GM18907 (cell line): ENCODE results near the gene RMC1.
"Not testable (repeated sequence)": the region's sequence is repeated elsewhere in the genome, so short reads cannot be mapped to it uniquely, and the experiment has no call there.

Experiments used
- ATAC-seq: cut with Tn5 transposase; IDR thresholded peaks from one replicate; pipeline ENCODE4 v1.9.1; 2021; ENCODE audit warnings: mild to moderate bottlenecking, moderate library complexity; ENCODE audit not compliant: unreplicated experiment

RMC1 gene

DNA sequence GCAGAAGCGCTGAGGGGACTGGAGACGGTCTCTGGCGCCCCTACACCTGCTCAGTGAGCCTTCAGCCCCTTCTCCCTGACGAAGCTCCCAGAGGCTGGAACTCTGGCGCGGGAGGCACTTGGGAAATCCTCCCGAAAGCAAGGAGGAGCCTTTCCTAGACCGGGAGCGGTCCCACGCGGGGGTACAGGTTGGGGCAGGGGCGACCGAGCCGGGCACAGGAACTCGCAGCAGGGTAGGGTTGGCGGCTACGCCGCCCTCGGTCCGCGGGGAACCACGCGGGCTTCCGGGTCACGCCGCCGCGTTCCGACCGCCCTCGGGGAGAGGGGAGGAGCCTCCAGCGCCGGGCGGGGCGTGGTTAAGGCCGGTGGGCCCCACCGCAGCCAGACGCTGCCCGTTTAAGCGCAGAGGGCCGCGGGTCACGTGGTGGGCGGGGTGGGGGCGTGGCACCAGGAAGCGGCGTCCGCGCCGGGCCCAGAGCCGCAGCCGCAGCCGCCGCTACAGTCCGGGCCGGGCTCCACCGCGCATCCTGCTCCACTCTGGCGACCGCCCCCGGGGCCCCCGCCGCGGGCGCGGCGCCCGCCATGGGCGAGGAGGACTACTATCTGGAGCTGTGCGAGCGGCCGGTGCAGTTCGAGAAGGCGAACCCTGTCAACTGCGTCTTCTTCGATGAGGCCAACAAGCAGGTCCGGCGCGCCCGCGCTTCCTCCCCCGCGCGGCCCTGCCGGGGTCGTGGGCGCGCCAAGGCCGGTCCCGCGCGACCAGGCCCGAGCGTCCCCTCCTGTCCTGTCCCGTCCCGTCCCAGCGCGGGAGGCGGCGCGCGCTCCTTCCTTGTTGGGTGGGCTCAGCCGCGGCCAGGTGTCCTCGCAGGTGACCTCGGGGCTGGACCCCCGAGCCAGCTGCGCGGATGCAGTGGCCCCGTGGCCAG lies at the start of gene RMC1:
RMC1 (plus strand) TSS at position 474 of the 925 bp plus-strand sequence; CDS start at position 582, 108 bp downstream.
- ATAC-seq = peak; percentile 73

DNA sequence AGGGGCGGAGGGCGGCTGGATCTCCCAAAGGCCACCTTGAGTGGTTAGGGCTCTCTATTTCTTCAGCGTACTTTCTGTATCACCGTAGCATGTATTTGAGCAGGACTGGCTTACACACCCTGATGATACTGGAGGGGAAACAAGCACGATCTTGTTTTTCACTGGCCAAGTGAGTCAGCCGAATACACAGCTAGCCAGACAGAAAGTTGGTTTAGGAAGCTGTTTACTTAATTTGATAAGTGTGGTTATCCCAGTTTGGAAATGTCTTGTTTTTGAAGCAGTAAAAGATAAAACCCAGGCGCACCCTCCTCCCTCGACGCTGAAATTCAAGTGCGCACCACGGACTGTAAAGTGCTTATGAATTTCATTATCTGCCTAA lies 49.6 kb upstream of the RMC1 start:
- ATAC-seq = no peak

DNA sequence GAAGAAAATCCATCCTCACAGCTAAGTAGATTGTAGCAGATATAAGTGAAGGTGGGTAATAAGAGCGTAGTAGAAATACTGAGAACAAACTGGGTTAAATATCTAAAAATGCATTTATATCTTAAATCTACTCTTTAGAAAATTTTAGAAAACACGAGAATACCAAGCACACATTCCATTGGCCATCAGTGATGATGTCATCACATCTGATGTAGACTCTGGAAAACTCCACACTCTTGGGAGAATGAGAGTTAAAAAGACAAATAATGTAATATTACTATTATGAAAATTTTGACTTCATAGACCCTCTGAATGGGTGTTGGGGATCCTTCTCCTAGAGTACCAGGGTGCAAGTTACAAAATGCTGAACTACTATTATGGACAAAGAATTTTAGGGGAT lies 46.5 kb upstream of the RMC1 start:
- ATAC-seq = no peak

DNA sequence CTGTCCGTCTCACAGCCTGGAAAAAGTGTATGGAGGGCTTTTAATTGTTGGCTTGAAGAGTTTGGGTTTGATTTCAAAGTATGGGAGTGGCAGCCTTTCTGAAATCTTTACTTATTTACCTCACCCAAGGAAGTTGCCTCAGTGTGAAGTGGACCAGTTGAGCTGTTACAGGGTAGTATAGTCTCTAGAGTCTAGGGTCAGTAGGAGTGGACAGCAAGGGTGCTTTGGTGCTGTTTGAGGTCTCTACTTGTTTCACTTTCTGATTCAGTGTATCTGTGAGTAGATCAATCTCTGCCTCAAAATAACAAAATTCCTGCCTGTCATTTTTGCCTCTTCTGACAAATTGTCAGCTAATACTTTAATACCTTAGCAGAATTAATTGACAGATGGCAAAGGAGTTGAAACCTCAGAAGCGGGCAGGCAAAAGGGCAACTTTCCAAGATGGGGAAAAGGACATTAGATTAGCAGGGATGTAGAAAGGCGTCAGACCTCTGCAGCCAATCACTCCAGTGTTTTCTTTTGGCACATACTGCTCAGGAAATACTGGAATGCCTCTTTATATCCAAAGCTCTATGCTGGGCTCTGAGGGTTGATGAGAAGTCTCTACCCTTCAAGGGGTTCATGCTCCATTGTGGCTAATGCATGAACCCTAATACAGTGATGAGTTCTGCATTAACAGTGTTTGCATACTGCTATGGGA lies 44.3 kb upstream of the RMC1 start:
- ATAC-seq = no peak

DNA sequence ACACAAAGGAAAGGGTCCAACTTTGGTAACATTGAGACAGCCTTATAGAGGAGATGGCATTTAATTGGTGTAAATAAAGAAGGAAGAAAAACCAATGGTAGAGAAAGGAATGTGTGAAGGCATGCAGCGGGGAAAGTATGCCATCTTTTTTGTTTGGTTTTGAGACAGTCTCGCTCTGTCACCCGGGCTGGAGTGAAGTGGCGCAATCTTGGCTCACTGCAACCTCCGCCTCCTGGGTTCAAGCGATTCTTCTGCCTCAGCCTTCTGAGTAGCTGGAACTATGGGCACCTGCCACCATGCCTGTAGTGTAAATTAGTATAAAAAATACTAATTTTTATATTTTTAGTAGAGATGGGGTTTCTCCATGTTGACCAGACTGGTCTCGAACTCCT lies 43.8 kb upstream of the RMC1 start:
- no peak for ATAC-seq

DNA sequence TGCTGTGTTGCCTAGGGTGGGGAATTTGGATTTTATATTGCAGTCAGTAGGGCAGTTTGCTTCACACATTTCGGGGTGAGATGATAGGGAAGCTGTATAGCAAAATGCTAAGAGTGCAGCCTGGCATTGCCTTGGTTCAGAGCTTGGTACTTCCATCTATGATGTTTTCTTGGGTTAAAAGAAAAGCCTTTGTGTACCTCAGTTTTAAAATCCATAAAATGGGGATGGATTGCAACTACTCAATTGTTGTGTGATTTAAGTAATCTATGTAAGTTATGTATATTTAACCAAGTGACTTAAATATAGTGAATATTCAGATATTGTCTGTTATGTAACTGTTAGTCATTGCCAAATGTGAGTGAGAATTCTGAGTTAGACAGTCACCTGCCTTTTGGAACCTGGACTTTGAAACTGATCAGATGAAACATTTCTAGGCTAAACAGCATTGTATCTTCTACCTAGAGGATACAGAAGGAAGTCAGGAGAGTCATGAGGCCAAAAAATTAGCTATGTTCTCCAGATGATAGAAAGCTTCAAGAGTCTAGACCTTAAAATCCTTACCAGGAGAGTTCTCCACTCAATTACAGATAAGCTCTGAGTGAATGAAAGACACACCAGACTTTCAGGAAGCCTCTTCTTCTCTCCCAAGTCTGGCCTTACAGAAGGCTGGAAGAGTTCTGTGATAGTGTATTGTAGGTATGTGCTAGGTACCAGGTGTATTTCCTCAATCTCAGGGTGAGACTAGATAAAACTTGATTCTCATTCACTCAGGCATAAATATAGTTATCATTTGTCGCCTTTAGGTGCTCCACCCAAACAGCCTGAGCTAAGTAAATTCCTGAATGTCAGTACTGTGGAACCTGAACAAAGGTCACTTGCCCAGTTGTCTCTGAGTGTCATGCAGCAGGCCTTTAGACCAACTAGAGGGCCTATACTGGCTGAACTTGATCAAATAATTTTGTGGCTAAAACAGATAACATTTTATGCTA lies 42.7 kb upstream of the RMC1 start:
- ATAC-seq = no peak

DNA sequence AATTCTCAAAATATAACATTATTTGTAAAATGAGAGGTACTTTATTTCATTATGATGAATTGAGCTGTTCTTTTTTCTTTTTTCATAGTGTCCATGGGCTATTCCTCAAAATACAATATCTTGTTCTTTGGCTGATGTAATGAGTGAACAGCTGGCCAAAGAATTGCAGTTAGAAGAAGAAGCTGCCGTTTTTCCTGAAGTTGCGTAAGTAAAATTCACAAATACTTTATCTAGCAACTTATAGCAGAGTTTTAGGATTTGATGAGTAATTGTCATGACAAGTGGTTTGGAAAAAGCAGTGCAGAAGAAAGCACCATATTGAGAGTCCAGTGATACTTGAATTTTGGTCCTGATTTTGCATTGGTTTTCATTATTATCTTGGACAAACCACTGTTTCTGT lies 40.4 kb upstream of the RMC1 start:
- ATAC-seq = no peak

DNA sequence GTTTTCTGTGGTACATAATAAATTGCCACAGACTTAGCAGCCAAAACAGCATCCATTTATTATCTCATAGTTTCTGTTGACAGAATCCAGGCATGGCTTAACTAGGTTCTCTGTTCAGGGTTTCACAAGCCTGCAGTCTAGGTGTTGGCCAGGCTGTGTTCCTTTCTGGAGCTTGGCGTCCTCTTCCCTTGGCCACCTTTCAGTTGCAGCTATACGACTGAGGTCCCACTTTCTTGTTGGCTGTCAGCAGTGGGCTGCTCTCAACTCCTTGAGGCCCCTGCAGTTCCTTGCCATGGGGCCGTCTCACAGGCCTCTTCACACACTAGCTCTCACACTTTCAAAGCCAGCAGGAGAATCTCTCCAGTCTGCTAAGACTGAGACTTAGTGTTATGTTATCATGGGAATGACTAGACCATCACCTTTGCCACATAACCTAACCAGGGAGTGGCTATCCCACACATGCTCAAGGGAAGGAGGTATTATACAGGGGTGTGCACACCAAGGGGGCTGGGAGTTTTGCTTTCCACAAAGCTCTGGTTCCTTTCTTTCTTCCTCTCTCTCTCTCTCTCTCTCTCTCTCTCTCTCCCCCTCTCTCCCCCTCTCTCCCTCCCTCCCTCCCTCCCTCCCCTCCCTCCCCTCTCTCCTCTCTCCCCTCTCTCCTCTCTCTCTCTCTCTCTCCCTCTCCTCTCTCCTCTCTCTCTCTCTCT lies 34.4 kb upstream of the RMC1 start:
- no peak for ATAC-seq

DNA sequence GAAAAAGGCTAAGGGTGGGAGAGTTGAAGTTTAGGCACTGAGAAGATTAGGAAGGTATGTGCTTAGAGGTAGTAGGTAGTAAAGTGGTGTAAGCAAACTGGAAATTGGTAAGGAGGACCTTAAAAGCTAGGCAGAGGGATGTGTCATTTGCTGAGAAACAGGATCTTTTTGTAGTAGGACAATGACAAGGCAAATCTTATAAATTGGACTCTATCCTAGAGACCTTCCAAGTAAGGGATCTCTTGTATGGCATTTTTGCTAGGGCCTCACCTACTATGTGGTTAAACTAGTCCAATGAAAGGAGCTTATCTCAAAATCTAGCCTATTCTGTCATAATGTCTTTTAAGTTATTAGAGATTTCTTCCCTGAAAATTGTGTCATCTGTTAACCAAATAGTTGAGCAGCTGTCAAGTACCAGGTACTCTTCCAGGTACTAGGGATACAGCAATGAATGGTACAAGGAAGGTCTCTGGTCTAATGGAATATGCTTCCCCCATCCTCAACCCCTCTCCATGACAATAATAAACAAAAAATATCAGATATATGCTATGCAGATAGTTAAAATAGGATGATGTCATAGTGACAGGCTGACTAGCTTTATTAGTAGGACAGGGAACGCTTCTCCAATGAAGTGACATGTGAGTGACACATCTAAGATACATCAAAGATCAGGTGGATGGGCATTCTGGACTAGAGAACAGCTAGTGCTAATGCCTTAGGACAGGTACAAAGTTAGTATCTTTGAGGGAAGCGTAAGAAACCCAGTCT lies 32.5 kb upstream of the RMC1 start:
- no peak for ATAC-seq

DNA sequence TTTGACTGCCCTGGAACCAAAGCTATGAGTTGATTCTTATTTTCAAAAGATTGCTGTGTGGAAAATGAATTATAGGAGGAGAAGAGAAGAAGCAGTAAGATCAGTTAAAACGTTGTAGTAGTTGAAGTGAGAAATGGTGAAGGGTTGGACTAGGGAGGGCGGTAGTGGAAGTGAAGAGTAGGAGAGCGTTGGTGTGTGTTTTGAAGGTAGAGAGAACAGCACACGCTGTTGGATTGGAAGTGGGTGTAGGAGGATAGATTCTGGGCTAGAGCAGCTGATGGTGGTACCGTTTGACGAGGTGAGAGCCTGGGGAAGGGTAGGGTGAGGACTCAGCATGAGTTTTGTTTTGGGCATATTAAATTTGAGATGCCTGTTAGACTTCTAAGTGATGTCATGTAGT lies 31.8 kb upstream of the RMC1 start:
- no peak for ATAC-seq

DNA sequence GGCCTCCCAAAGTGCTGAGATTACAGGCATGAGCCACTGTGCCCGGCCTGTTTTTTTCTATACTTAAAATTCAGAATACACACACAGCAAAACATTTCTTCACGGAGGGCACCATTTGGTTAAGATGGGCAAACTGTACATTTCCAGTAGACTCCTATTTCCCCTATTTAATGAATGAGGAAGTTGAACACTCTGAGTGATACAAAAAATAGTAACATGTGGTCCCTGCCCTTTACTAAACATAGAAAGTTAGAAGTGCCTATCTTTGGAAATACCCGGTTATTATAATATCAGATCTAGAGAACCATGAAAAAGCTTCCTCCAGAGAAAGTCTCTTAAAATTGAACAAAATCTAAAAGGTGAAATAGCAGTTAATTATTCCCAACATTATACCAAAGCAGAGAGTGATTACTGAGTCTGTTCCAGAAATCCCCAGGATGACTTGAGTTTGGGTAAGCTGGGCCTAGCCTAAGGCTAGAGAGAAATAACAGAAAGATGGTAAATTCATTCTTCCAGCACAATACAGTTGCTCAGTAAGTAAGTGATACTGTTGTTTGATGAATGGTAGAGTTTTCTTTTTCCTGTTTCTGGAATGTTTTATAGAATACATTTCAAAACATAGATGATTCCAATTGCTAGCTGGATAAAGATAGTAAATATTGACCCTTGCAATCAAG lies 23.3 kb upstream of the RMC1 start:
- ATAC-seq = peak; percentile 49

DNA sequence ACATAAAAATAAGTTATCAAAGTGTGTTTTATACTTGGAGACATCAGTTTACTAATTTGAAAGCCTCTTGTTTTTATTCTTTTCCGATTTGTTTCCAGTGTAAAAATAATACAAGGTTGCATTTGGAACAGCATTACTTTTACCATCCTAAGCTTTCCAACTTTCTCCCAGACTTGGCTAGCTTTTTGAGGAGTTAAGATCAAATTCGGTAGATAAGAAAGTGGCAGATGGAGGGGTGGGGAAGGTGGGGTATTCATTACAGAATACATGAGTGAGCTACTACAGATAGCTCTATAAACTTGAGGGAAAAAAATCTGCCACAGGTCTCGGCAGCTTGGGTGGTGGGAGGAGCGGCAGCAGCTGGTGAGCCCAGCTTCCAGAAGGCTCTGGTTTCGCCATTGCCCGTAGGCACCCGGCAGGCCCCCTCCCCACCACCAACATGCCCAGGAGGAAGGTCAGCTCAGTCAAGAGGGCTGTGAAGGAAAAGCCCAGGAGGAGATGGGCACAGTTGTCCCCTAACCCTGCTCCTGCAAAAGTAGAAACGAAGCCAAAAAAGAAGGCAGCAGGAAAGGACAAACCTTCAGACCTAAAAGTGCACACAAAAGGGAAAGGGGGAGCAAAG lies 18.6 kb upstream of the RMC1 start:
- ATAC-seq = no peak

DNA sequence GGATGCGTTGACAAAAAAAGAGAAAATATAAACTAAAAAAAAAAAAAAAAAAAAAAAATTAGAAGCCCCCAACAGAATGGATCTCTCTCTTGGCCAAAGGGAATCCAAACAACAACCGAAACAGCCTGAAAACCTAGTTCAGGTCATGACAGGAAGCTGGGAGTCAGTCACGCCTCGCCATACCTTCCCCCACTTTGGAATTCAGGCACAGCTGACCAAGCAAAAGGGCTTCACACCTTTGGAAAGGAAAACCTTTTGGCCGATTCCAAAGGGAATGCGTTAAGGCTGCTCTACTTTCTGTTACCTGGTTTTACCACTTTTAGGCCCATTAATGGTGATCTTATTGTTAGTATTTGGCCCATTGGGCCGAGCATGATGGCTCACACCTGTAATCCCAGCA lies 17.9 kb upstream of the RMC1 start:
- ATAC-seq = no peak

DNA sequence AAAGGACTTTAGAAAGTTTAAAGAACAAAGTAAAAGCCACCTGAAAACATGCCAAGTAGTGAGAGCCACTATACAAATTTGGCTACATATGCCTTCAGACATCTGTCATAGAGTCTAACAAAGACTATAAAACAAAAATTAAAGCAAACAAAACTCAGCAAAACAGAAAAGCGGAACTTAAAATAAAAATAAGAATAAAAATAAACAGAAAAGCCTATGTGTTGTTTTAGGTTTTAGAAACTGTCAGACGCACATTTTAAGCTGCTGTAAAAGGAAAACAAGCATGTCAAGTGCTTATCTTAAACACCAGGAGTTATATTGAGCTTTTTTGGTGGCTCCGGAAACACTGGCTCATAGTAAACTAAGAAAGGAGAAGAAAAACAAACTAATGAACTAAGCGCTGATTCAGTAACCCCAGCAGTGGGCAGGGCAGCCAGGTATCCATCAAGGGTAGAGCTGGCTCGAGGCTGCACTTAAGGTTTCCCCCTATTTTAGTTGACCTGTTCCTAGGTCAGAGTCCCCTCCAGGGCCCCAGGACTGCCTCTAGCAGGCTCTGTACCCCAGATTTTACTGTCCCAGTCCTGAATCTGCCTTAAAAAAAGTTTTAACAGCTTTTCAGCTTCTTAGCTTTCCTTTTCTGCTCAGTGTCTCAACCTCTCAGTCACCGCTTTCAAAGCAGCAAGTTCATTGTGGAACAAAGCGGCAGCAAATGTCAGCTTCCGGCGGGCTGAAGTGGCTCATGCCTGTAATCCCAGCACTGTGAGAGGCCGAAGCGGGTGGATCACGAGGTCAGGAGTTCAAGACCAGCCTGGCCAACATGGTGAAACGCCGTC lies 15.4 kb upstream of the RMC1 start:
- ATAC-seq = peak; percentile 61

DNA sequence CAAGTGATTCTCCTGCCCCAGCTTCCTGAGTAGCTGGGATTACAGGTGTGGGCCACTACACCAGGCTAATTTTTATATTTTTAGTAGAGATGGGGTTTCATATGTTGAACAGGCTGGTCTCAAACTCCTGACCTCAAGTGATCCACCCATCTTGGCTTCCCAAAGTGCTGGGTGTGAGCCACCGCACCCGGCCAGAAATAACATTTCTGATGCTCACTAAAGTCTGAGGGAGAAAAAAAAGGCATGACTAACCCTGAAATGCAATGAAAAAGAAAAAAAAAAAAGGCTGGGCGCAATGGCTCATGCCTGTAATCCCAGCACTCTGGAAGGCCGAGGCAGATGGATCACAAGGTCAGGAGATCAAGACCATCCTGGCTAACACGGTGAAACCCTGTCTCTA lies 13.7 kb upstream of the RMC1 start:
- ATAC-seq = not testable (repeated sequence)

DNA sequence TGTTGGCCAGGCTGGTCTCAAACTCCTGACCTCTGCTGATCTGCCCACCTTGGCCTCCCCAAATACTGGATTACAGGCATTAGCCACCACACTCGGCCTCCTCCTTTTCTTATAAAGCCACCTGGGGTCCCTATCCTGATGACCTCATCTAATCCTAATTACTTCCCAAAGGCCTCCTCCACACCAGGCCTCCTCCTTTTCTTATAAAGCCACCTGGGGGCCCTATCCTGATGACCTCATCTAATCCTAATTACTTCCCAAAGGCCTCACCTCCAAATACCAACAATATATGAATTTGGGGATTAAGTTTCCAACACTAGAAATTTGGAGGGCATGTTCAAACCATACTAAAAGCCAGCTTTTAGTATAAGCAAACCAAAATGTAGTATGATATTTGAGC lies 9.7 kb upstream of the RMC1 start:
- ATAC-seq = no peak

DNA sequence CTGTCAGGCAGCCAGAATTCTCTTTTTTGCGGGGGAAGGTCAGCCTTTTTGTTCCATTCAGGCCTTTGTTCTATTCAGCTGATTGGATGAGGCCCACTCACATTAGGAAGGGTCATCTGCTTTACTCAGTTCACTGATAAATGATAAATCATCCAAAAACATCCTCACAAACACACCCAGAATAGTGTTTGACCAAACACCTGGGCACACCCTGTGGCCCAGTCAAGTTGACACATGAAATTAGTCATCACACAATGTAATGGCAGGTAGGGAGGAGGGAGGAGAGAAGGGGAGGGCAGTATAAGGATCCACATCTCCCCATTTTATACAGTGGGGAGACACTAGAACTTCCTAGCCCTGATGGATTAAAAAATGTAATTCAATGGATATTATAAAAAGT lies 8.3 kb upstream of the RMC1 start:
- ATAC-seq = no peak
